WTC11 (cell line): ENCODE results near the gene SEC24B. TPM values are rescaled to one million over a fixed set of nuclear protein-coding genes. Genes with fewer than 3 reads are reported as not detected.
"Not testable (repeated sequence)": the region's sequence is repeated elsewhere in the genome, so short reads cannot be mapped to it uniquely, and the experiment has no call there.

Source experiments
- ATAC-seq: fragments of 200-7000 bp; cut with Tn5 transposase; 2 replicates; pipeline ENCODE4 v1.10.0; 2021; ENCODE audit warnings: mild to moderate bottlenecking, moderate library complexity
- CTCF ChIA-PET: fragments of 300-600 bp; sonication (Branson Sonifier 250); formaldehyde crosslinking; loops from one replicate; lab custom pipeline; 2021; ENCODE audit warnings: antibody characterized with exemption; lab: Charles Lee
- POLR2A ChIA-PET: fragments of 350-600 bp; sonication (Branson Sonifier 250); formaldehyde crosslinking; loops from one replicate; lab custom pipeline; 2021; ENCODE audit warnings: antibody characterized with exemption; lab: Charles Lee
- DNase-seq: peaks from one replicate; pipeline ENCODE4 v3.0.0; 2021; ENCODE audit warnings: low spot score
- H3K27ac Mint-ChIP-seq: 2 replicates; pipeline ENCODE4 v1.8.0; 2021; ENCODE audit warnings: mixed read lengths
- H3K27me3 Mint-ChIP-seq: 2 replicates; pipeline ENCODE4 v1.8.0; 2021; ENCODE audit warnings: low read depth, mild to moderate bottlenecking, moderate library complexity, mixed read lengths
- H3K36me3 Mint-ChIP-seq: 2 replicates; pipeline ENCODE4 v1.8.0; 2021; ENCODE audit warnings: mixed read lengths
- H3K4me1 Mint-ChIP-seq: 2 replicates; pipeline ENCODE4 v1.8.0; 2022; ENCODE audit warnings: mixed read lengths
- H3K4me3 Mint-ChIP-seq: 2 replicates; pipeline ENCODE4 v1.8.0; 2021; ENCODE audit warnings: mild to moderate bottlenecking, moderate library complexity, mixed read lengths
- H3K9me3 Mint-ChIP-seq: 2 replicates; pipeline ENCODE4 v1.8.0; 2021; ENCODE audit warnings: mixed read lengths
- ATF1 ChIP-seq: sonication (generic); formaldehyde crosslinking; IDR thresholded peaks from 2 replicates; pipeline ENCODE4 v1.8.1; 2023; ENCODE audit warnings: mild to moderate bottlenecking, moderate library complexity, missing genetic modification reagents
- ATF2 ChIP-seq: sonication (generic); formaldehyde crosslinking; IDR thresholded peaks from 2 replicates; pipeline ENCODE4 v1.8.1; 2022; ENCODE audit warnings: low read depth, missing genetic modification reagents, borderline replicate concordance
- ESRRA ChIP-seq: sonication (generic); formaldehyde crosslinking; IDR thresholded peaks from 2 replicates; pipeline ENCODE4 v1.8.1; 2022; ENCODE audit warnings: mild to moderate bottlenecking, missing genetic modification reagents, borderline replicate concordance
- ETV6 ChIP-seq: sonication (generic); formaldehyde crosslinking; IDR thresholded peaks from 2 replicates; pipeline ENCODE4 v1.8.1; 2022; ENCODE audit warnings: mild to moderate bottlenecking, missing genetic modification reagents
- FOXK1 ChIP-seq: sonication (generic); formaldehyde crosslinking; IDR thresholded peaks from 2 replicates; pipeline ENCODE4 v1.8.0; 2022; ENCODE audit warnings: mild to moderate bottlenecking, moderate library complexity, missing genetic modification reagents
- FOXP4 ChIP-seq: sonication (generic); formaldehyde crosslinking; IDR thresholded peaks from 2 replicates; pipeline ENCODE4 v1.8.0; 2022; ENCODE audit warnings: mild to moderate bottlenecking, missing genetic modification reagents
- GABPB1 ChIP-seq: sonication (generic); formaldehyde crosslinking; IDR thresholded peaks from 2 replicates; pipeline ENCODE4 v1.8.1; 2023; ENCODE audit warnings: mild to moderate bottlenecking, missing genetic modification reagents
- HMGA2 ChIP-seq: fragments of 250-450 bp; sonication (Bioruptor Pico); IDR thresholded peaks from 2 replicates; pipeline ENCODE4 v1.4.0; 2021; ENCODE audit warnings: mild to moderate bottlenecking, moderate library complexity
- JAZF1 ChIP-seq: fragments of 250-450 bp; sonication (Bioruptor Pico); IDR thresholded peaks from 2 replicates; pipeline ENCODE4 v1.9.0; 2021; ENCODE audit warnings: moderate library complexity, mild to moderate bottlenecking, inconsistent platforms
- JUN ChIP-seq: sonication (generic); formaldehyde crosslinking; IDR thresholded peaks from 2 replicates; pipeline ENCODE4 v1.8.0; 2023; ENCODE audit warnings: mild to moderate bottlenecking, missing genetic modification reagents
- PRRX2 ChIP-seq: fragments of 250-450 bp; sonication (Bioruptor Pico); IDR thresholded peaks from 2 replicates; pipeline ENCODE4 v1.8.0; 2021; ENCODE audit warnings: mild to moderate bottlenecking
- RORB ChIP-seq: fragments of 250-450 bp; sonication (Bioruptor Pico); IDR thresholded peaks from 2 replicates; pipeline ENCODE4 v1.9.0; 2021; ENCODE audit warnings: mild to moderate bottlenecking
- SOX15 ChIP-seq: fragments of 250-450 bp; sonication (Bioruptor Pico); IDR thresholded peaks from 2 replicates; pipeline ENCODE4 v1.9.0; 2021; ENCODE audit warnings: mild to moderate bottlenecking
- TCF7 ChIP-seq: sonication (generic); formaldehyde crosslinking; IDR thresholded peaks from 2 replicates; pipeline ENCODE4 v1.8.0; 2022; ENCODE audit warnings: mild to moderate bottlenecking, low read depth, missing genetic modification reagents, moderate library complexity
- TP53 ChIP-seq: sonication (generic); formaldehyde crosslinking; IDR thresholded peaks from 2 replicates; pipeline ENCODE4 v1.8.1; 2023; ENCODE audit warnings: mild to moderate bottlenecking, missing genetic modification reagents
- ZBTB21 ChIP-seq: sonication (generic); formaldehyde crosslinking; IDR thresholded peaks from 2 replicates; pipeline ENCODE4 v1.8.1; 2023; ENCODE audit warnings: mild to moderate bottlenecking, missing genetic modification reagents, borderline replicate concordance
- ZNF121 ChIP-seq: sonication (generic); formaldehyde crosslinking; IDR thresholded peaks from 2 replicates; pipeline ENCODE4 v1.8.0; 2023; ENCODE audit warnings: missing genetic modification reagents
- ZNF138 ChIP-seq: sonication (generic); formaldehyde crosslinking; conservative IDR thresholded peaks from 2 replicates; pipeline ENCODE4 v1.8.1; 2022; ENCODE audit warnings: mild to moderate bottlenecking, moderate library complexity, missing genetic modification reagents
- ZNF232 ChIP-seq: sonication (generic); formaldehyde crosslinking; IDR thresholded peaks from 2 replicates; pipeline ENCODE4 v1.8.0; 2022; ENCODE audit warnings: mild to moderate bottlenecking, missing genetic modification reagents
- ZNF396 ChIP-seq: fragments of 250-450 bp; sonication (Bioruptor Pico); IDR thresholded peaks from 2 replicates; pipeline ENCODE4 v1.8.0; 2021; ENCODE audit warnings: mild to moderate bottlenecking, moderate library complexity, borderline replicate concordance
- total RNA-seq: library from RNA; stranded (reverse); gene quantifications from 3 replicates; pipeline ENCODE4 v1.2.3, GENCODE V29; 2021
- TF ChIP-seq, protein P1 (sequence below): fragments of 250-450 bp; sonication (Bioruptor Pico); IDR thresholded peaks from 2 replicates; pipeline ENCODE4 v1.9.0; 2021; ENCODE audit warnings: mild to moderate bottlenecking
- TF ChIP-seq, protein P2 (sequence below): sonication (generic); formaldehyde crosslinking; IDR thresholded peaks from 2 replicates; pipeline ENCODE4 v1.8.1; 2023; ENCODE audit warnings: mild to moderate bottlenecking, missing genetic modification reagents, moderate library complexity
- TF ChIP-seq, protein P3 (sequence below): fragments of 250-450 bp; sonication (Bioruptor Pico); IDR thresholded peaks from 2 replicates; pipeline ENCODE4 v1.8.0; 2021; ENCODE audit warnings: mild to moderate bottlenecking
- TF ChIP-seq, protein P4 (sequence below): sonication (generic); formaldehyde crosslinking; IDR thresholded peaks from 2 replicates; pipeline ENCODE4 v1.8.0; 2022; ENCODE audit warnings: mild to moderate bottlenecking, missing genetic modification reagents
- TF ChIP-seq, protein P5 (sequence below): sonication (generic); formaldehyde crosslinking; IDR thresholded peaks from 2 replicates; pipeline ENCODE4 v1.8.0; 2023; ENCODE audit warnings: missing genetic modification reagents

The SEC24B gene
- total RNA-seq, 1 experiment from 2014 or later: 24.0 TPM

GRCh38 chr4:109511414-109511813 is 77.8 kb downstream of the SEC24B start:
- no peak for TF ChIP-seq ESRRA (CRISPR knock-in tag)
- TF ChIP-seq TP53 (CRISPR knock-in tag): no peak
- TF ChIP-seq JUN: no peak
- TF ChIP-seq FOXK1 (CRISPR knock-in tag): no peak
- TF ChIP-seq ATF2 (CRISPR knock-in tag): no peak
- no peak for TF ChIP-seq RORB (CRISPR knock-in tag)
- TF ChIP-seq, protein P1, sequence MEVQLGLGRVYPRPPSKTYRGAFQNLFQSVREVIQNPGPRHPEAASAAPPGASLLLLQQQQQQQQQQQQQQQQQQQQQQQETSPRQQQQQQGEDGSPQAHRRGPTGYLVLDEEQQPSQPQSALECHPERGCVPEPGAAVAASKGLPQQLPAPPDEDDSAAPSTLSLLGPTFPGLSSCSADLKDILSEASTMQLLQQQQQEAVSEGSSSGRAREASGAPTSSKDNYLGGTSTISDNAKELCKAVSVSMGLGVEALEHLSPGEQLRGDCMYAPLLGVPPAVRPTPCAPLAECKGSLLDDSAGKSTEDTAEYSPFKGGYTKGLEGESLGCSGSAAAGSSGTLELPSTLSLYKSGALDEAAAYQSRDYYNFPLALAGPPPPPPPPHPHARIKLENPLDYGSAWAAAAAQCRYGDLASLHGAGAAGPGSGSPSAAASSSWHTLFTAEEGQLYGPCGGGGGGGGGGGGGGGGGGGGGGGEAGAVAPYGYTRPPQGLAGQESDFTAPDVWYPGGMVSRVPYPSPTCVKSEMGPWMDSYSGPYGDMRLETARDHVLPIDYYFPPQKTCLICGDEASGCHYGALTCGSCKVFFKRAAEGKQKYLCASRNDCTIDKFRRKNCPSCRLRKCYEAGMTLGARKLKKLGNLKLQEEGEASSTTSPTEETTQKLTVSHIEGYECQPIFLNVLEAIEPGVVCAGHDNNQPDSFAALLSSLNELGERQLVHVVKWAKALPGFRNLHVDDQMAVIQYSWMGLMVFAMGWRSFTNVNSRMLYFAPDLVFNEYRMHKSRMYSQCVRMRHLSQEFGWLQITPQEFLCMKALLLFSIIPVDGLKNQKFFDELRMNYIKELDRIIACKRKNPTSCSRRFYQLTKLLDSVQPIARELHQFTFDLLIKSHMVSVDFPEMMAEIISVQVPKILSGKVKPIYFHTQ (CRISPR knock-in tag): no peak
- TF ChIP-seq FOXP4 (CRISPR knock-in tag): no peak
- no peak for TF ChIP-seq ZNF232
- no peak for TF ChIP-seq ZNF138
- no peak for TF ChIP-seq GABPB1
- no peak for ATAC-seq
- H3K27ac Mint-ChIP-seq: no peak overlapping the region
- peaks cover 33% of the 10 kb centered on the region for H3K36me3 Mint-ChIP-seq
- no peak overlapping the region for H3K4me3 Mint-ChIP-seq
- ChIA-PET CTCF (no interaction called here), POLR2A (no interaction called here)
- no peaks in the 10 kb centered on the region for H3K4me1 Mint-ChIP-seq
- no peaks in the 10 kb centered on the region for H3K9me3 Mint-ChIP-seq
- H3K27me3 Mint-ChIP-seq: no peaks in the 10 kb centered on the region
- no peak for DNase-seq

DNA sequence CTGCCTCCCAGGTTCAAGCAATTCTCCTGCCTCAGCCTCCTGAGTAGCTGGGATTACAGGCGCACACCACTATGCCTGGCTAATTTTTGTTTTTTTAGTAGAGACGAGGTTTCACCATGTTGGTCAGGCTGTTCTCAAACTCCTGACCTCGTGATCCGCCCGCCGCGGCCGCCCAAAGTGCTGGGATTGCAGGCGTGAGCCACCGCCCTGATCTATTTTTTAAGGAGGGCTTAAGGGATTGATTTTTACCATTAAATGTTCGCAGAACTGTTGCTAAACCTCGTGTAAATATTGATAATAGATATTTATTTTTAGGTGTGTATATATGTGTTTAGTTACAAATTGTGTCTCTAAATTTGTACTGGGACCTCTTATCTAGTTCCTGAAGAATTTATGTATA is 79.8 kb downstream of the SEC24B start:
- CTCF ChIA-PET, DNase-seq, H3K27ac Mint-ChIP-seq, H3K27me3 Mint-ChIP-seq, H3K4me3 Mint-ChIP-seq, H3K9me3 Mint-ChIP-seq, POLR2A ChIA-PET, ATAC-seq, H3K4me1 Mint-ChIP-seq: not testable (repeated sequence)
- H3K36me3 Mint-ChIP-seq: peaks cover 37% of the 10 kb centered on the region

DNA sequence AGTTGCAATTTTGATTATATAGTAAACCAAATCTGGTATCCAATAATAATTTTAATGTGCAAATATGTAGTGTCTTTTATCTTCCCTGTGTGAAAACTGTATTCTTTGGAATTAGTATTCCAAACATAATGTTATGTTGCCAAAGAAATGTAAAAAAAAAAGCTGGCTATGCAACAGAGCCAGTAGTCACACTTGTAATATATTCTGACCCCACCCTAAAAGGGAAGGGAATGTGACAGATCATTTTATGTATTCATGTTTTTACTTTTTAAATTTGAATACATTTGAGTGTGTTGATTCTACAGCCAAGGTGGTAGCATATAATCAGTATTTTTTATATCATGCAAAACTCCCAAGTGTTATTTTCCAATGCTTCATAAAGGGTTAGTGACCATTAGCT is 98.6 kb downstream of the SEC24B start:
- Mint-ChIP-seq H3K4me3 (no peak overlapping the region), H3K9me3 (peaks cover 3% of the 10 kb centered on the region; the same call in 1 of the 2 replicates), H3K27me3 (no peaks in the 10 kb centered on the region), H3K4me1 (no peaks in the 10 kb centered on the region), H3K27ac (no peak overlapping the region), H3K36me3 (peaks cover 52% of the 10 kb centered on the region)
- POLR2A ChIA-PET: no interaction called here
- no peak for DNase-seq
- ATAC-seq: no peak
- CTCF ChIA-PET: no interaction called here
- TF ChIP-seq PRRX2 (no peak), ZBTB21 (no peak), JAZF1 (no peak), ZNF396 (CRISPR knock-in tag) (no peak), SOX15 (CRISPR knock-in tag) (no peak), GABPB1 (no peak), ETV6 (CRISPR knock-in tag) (no peak), JUN (no peak), ZNF121 (CRISPR knock-in tag) (no peak), TCF7 (CRISPR knock-in tag) (no peak), ATF1 (CRISPR knock-in tag) (no peak), ESRRA (CRISPR knock-in tag) (no peak), HMGA2 (CRISPR knock-in tag) (no peak)
- TF ChIP-seq, protein P2, sequence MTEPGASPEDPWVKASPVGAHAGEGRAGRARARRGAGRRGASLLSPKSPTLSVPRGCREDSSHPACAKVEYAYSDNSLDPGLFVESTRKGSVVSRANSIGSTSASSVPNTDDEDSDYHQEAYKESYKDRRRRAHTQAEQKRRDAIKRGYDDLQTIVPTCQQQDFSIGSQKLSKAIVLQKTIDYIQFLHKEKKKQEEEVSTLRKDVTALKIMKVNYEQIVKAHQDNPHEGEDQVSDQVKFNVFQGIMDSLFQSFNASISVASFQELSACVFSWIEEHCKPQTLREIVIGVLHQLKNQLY (CRISPR knock-in tag): no peak
- TF ChIP-seq, protein P3, sequence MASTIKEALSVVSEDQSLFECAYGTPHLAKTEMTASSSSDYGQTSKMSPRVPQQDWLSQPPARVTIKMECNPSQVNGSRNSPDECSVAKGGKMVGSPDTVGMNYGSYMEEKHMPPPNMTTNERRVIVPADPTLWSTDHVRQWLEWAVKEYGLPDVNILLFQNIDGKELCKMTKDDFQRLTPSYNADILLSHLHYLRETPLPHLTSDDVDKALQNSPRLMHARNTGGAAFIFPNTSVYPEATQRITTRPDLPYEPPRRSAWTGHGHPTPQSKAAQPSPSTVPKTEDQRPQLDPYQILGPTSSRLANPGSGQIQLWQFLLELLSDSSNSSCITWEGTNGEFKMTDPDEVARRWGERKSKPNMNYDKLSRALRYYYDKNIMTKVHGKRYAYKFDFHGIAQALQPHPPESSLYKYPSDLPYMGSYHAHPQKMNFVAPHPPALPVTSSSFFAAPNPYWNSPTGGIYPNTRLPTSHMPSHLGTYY (CRISPR knock-in tag): no peak
- TF ChIP-seq, protein P4, sequence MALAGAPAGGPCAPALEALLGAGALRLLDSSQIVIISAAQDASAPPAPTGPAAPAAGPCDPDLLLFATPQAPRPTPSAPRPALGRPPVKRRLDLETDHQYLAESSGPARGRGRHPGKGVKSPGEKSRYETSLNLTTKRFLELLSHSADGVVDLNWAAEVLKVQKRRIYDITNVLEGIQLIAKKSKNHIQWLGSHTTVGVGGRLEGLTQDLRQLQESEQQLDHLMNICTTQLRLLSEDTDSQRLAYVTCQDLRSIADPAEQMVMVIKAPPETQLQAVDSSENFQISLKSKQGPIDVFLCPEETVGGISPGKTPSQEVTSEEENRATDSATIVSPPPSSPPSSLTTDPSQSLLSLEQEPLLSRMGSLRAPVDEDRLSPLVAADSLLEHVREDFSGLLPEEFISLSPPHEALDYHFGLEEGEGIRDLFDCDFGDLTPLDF (CRISPR knock-in tag): no peak
- TF ChIP-seq, protein P5, sequence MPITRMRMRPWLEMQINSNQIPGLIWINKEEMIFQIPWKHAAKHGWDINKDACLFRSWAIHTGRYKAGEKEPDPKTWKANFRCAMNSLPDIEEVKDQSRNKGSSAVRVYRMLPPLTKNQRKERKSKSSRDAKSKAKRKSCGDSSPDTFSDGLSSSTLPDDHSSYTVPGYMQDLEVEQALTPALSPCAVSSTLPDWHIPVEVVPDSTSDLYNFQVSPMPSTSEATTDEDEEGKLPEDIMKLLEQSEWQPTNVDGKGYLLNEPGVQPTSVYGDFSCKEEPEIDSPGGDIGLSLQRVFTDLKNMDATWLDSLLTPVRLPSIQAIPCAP (CRISPR knock-in tag): no peak
